ENCODE results near the gene GLOD4.
"Not testable (repeated sequence)": the region's sequence is repeated elsewhere in the genome, so short reads cannot be mapped to it uniquely, and the experiment has no call there.

Gene GLOD4

DNA sequence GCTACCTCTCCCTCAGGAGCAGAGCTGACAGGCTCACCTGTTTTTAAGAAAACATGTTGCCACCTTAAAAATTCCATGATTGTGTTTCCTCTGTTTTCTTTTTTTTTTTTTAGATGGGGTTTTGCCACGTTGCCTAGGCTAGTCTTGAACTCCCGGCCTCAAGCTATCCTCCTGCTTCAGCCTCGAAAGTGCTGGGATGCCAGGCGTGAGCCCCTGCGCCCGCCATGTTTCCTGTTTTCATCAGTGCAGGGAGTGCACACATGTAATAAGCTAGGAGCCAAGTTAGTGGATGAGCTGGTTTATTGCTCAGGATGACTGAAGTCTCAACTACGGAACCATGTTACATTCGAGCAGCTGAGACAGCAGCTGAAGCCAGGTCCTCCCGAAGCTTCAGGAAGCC, 13.6 kb upstream of the GLOD4 start:
- DNase-seq (ENCODE audit: insufficient read length, low spot score) (no peak), FAIRE-seq (no peak)
- TF ChIP-seq, protein P1, sequence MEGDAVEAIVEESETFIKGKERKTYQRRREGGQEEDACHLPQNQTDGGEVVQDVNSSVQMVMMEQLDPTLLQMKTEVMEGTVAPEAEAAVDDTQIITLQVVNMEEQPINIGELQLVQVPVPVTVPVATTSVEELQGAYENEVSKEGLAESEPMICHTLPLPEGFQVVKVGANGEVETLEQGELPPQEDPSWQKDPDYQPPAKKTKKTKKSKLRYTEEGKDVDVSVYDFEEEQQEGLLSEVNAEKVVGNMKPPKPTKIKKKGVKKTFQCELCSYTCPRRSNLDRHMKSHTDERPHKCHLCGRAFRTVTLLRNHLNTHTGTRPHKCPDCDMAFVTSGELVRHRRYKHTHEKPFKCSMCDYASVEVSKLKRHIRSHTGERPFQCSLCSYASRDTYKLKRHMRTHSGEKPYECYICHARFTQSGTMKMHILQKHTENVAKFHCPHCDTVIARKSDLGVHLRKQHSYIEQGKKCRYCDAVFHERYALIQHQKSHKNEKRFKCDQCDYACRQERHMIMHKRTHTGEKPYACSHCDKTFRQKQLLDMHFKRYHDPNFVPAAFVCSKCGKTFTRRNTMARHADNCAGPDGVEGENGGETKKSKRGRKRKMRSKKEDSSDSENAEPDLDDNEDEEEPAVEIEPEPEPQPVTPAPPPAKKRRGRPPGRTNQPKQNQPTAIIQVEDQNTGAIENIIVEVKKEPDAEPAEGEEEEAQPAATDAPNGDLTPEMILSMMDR (IDR thresholded peaks at IDR 0.05; ENCODE audit: insufficient read depth, missing control alignments), result no peak

DNA sequence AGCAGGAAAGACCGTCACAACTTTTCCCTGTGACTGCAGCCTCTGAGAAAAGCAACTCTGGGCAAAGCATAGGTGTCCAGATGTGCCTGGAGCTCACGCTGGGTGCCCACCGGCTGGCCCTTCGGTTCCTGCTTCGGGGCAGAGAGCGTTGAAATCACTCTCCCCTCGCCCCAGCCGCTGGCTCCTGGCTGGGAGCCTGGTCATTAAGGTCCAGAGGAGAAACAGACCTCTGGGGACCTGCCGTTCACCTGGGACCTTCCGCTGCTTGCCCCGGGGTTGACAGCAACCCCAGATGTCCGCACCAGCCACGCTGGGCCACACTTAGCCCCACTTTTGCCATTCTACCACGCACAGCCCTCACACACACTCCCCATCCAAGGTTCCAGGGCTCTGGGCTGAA, 13.2 kb upstream of the GLOD4 start:
- FAIRE-seq (no peak), DNase-seq (ENCODE audit: insufficient read length, low spot score) (no peak)
- TF ChIP-seq, protein P1 (IDR thresholded peaks at IDR 0.05; ENCODE audit: insufficient read depth, missing control alignments), result no peak

DNA sequence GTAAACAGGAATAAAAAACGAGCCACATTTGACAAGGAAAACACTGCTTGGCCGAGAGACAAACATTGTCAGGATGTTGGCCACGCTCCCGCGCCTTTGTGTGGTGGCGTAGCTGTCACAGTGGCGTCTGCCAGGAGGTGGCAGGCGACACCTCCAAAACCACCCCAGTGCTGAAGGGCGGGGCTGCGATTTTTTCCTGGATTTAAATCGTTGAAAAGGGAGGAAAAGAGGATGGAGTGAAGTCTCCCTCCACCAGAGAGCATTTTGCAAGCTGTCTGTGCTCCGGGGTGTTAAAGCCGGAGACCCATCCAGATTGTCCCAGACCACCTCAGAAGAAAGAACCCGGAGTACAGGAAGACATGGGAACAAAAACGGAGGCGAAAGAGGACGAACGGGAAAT, 12.8 kb upstream of the GLOD4 start:
- TF ChIP-seq, protein P1 (IDR thresholded peaks at IDR 0.05; ENCODE audit: insufficient read depth, missing control alignments), result peak; percentile 78
- DNase-seq (ENCODE audit: insufficient read length, low spot score) (no peak), FAIRE-seq (peak; percentile 67)

DNA sequence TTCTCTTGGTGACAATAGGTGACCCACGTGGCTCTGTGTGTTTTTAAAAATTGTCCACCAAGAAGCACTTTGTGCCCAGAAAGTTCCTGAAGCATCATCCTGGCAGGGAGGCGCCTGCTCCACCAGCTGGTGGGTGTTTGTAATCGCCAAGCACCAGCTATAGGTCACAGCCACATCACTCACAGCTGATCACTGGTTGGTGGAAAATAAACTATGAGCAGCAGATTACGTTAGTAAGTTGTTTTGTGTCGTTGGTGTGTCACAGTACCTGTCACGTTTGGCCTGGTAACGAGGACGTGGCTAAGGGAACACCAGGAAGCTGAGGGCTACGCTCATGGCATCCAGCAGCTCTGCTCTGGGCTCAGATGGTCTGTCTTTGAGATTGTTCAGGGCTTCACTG, 10.2 kb upstream of the GLOD4 start:
- DNase-seq (ENCODE audit: insufficient read length, low spot score) (no peak), FAIRE-seq (no peak)
- TF ChIP-seq, protein P1 (IDR thresholded peaks at IDR 0.05; ENCODE audit: insufficient read depth, missing control alignments), result no peak

DNA sequence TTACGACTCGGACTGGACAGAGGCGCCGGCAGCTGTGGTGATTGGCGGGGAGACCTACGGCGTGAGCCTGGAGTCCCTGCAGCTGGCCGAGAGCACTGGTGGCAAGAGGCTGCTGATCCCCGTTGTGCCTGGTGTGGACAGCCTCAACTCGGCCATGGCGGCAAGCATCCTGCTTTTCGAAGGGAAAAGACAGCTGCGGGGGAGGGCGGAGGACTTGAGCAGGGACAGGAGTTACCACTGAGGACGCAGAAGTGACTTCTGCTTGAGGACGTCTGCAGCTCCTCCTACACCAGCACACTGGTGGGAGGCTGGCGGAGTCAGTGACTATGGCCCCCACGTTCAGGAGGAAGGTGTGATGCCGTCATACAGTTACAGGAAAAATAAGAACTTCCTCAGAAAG, 9.7 kb upstream of the GLOD4 start:
- DNase-seq (ENCODE audit: insufficient read length, low spot score) (no peak), FAIRE-seq (no peak)
- TF ChIP-seq, protein P1 (IDR thresholded peaks at IDR 0.05; ENCODE audit: insufficient read depth, missing control alignments), result no peak

DNA sequence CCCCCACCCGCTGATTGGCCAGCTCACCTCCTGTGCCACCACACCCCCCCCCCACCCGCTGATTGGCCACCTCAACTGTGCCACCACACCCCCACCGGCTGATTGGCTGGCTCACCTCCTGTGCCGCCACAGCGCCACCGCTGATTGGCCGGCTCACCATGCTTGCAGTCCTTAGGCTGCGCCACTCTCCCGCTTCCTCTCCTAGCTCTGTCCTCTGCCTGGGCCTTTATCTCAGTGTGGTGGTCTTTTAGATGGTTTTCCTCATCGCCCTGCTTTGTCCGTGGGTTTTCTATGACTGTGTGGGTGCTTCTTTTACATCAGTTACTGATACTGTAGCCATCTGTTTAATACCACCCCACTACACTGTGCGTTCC, 8.8 kb upstream of the GLOD4 start:
- not testable (repeated sequence) for FAIRE-seq; DNase-seq (ENCODE audit: insufficient read length, low spot score)

DNA sequence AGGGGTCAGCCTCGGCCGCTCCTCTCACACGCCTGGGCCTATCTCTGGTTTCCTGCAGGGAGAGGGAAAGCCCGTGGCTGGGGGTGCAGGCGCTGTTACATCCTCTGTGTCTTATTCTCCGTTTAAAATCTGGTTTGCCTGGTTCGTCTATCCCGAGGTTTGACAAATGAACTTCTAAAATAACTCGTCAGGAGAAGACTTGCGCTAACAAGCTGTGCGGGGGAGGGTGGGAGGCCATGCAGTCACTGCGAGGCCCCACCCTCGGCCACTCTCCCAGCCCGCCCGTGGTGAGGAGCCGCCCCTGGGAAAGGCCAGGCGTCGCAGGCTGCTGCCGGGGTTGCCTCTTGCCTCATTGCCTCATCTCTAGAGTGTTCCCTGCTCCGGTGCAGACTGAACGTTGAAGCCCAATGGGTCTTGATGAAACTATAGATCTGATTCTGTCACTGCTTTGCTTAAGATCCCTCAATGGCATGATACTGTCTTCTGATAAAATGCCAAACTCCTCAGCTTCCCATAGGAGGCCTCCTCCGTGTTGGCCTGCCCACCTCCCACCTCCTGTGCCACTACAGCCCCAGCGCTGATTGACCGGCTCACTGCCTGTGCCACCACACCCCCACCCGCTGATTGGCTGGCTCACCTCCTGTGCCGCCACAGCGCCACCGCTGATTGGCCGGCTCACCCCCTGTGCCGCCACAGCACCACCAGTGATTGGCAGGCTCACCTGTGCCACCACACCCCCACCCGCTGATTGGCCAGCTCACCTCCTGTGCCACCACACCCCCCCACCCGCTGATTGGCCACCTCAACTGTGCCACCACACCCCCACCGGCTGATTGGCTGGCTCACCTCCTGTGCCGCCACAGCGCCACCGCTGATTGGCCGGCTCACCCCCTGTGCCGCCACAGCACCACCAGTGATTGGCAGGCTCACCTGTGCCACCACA, 8.1 kb upstream of the GLOD4 start:
- DNase-seq (ENCODE audit: insufficient read length, low spot score); FAIRE-seq: not testable (repeated sequence)

DNA sequence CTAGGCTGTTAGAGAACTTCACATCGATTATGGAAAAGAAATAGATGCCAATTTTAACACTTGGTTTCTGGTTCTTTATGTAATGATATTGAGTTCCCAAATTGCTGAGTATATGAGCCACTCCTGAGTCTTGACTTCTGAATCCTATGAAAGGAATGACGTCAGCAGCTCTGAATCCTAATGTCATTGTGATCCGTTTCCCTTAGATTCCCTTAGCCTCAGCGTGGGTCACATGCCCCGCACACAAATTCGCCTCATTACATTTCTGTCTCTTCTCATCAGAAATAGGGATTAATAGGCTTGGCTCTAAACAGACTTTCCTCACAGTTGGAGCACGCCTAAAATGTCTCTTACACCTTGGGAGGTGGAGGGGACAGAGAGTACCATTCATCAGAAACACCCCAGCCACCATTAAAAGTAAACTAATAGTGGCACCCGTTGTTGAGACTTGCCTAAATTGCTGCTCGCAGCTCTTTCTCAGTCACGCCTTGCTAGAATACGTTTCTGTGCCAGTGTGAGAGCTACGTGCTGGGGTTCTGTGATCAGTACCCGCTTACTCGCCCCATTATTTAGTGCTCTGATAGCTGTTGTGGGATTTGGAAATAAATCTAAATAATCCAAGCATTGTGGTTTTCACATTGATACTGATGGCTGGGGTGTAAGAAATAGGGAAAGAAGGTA, 7.2 kb upstream of the GLOD4 start:
- no peak for DNase-seq (ENCODE audit: insufficient read length, low spot score)
- TF ChIP-seq, protein P1 (IDR thresholded peaks at IDR 0.05; ENCODE audit: insufficient read depth, missing control alignments), result no peak
- no peak for FAIRE-seq
